ENCODE data around the gene UBE2Q1. TPM values are rescaled to one million over a fixed set of nuclear protein-coding genes. Genes with fewer than 3 reads are reported as not detected.
A peak's percentile ranks its signal among the peaks of the same experiment; 100 is the strongest.

The UBE2Q1 gene
- total and polyA plus RNA-seq, 9 donors: 14.3 to 119 (median 58.5) TPM

GRCh38 chr1:154501423-154502065, 56.9 kb downstream of the UBE2Q1 start:
- Histone ChIP-seq H3K36me3 (no peaks in the 10 kb centered on the region), H3K4me3 (peak overlapping the region; percentile 46), H3K9me3 (peaks cover 0 to 5% of the 10 kb centered on the region in 2 donors), H3K27me3 (no peaks in the 10 kb centered on the region), H3K4me1 (ENCODE audit: insufficient read depth) (peaks cover 5% of the 10 kb centered on the region), H3K27ac (peak overlapping the region in 1 of 2 donors; percentile 37)
- intact Hi-C loops (cut with DNase I): no loop called here
- peak; percentile 73 to 86 (median 77) for DNase-seq
- TF ChIP-seq CTCF (IDR thresholded peaks at IDR 0.05): no peak
- no peak for TF ChIP-seq EP300 (IDR thresholded peaks at IDR 0.05)
- TF ChIP-seq POLR2A (IDR thresholded peaks at IDR 0.05): no peak
- 2 to 5% (median 2%) methylated on average over 28 to 54 of the region's 54 CpGs for WGBS, 3 donors

- TF ChIP-seq POLR2A (IDR thresholded peaks at IDR 0.05) (no peak), CTCF (IDR thresholded peaks at IDR 0.05) (no peak), EP300 (IDR thresholded peaks at IDR 0.05) (no peak)
- no peaks in the 10 kb centered on the region for H3K9me3 ChIP-seq
- H3K4me1 ChIP-seq (ENCODE audit: insufficient read depth): peaks cover 5% of the 10 kb centered on the region
- intact Hi-C loops (cut with DNase I): no loop called here
- no peak overlapping the region for H3K4me3 ChIP-seq
- DNase-seq: no peak
- no peaks in the 10 kb centered on the region for H3K27me3 ChIP-seq
- WGBS, 3 donors: 67% methylated on average over 8 of the region's 8 CpGs
- no peaks in the 10 kb centered on the region for H3K36me3 ChIP-seq
- H3K27ac ChIP-seq: no peak overlapping the region
Measured at GRCh38 chr1:154500533-154500932, 57.9 kb downstream of the UBE2Q1 start.

- H3K4me1 ChIP-seq (ENCODE audit: insufficient read depth): peaks cover 5% of the 10 kb centered on the region
Measured at GRCh38 chr1:154499446-154499845, 59.0 kb downstream of the UBE2Q1 start.

More at GRCh38 chr1:154499446-154499845, 59.0 kb downstream of the UBE2Q1 start:
- no peaks in the 10 kb centered on the region for H3K27me3 ChIP-seq
- H3K27ac ChIP-seq: no peak overlapping the region
- H3K36me3 ChIP-seq: no peaks in the 10 kb centered on the region
- TF ChIP-seq EP300 (IDR thresholded peaks at IDR 0.05) (no peak), POLR2A (IDR thresholded peaks at IDR 0.05) (no peak), CTCF (IDR thresholded peaks at IDR 0.05) (no peak)
- no peaks in the 10 kb centered on the region for H3K9me3 ChIP-seq
- no peak for DNase-seq
- H3K4me3 ChIP-seq: no peak overlapping the region
- intact Hi-C loops (cut with DNase I): no loop called here
- 92 to 100% (median 93%) methylated on average over 1 of the region's 1 CpG for WGBS, 3 donors

Other genes starting within 250 kb of the UBE2Q1 start
- 1 to 10 TPM in 1 of 7 donors, under 1 TPM in 1, not detected in 5; 0.23 to 1.0 TPM for gene AQP10, start 237.6 kb downstream of the UBE2Q1 start, total RNA-seq
- under 1 TPM in 1 of 2 donors, not detected in 1; 0.13 TPM for gene AQP10, start 237.6 kb downstream of the UBE2Q1 start, polyA plus RNA-seq
- gene ATP8B2, start 233.1 kb downstream of the UBE2Q1 start, total RNA-seq: 100 to 1,000 TPM in 1 of 7 donors, 10 to 100 TPM in 6; 59.7 to 112 (median 83.7) TPM
- gene ATP8B2, start 233.1 kb downstream of the UBE2Q1 start, polyA plus RNA-seq: 10 to 100 TPM; 53.0 to 54.7 TPM
- 10 to 100 TPM in 6 of 7 donors, 1 to 10 TPM in 1; 7.5 to 37.0 (median 12.9) TPM for gene IL6R, start 153.3 kb downstream of the UBE2Q1 start, total RNA-seq
- gene IL6R, start 153.3 kb downstream of the UBE2Q1 start, polyA plus RNA-seq: 1 to 10 TPM; 6.5 to 9.1 TPM
- 1 to 10 TPM; 3.1 to 8.7 (median 5.8) TPM for gene TDRD10, start 56.4 kb downstream of the UBE2Q1 start, total RNA-seq
- gene TDRD10, start 56.4 kb downstream of the UBE2Q1 start, polyA plus RNA-seq: 1 to 10 TPM; 4.1 to 6.2 TPM
- 10 to 100 TPM in 2 of 7 donors, 1 to 10 TPM in 5; 4.3 to 20.5 (median 9.0) TPM for gene SHE, start 56.2 kb downstream of the UBE2Q1 start, total RNA-seq
- 10 to 100 TPM in 1 of 2 donors, 1 to 10 TPM in 1; 6.9 to 15.4 TPM for gene SHE, start 56.2 kb downstream of the UBE2Q1 start, polyA plus RNA-seq
- under 1 TPM in 4 of 7 donors, not detected in 3; 0.08 to 0.25 (median 0.23) TPM for gene CHRNB2, start 9.1 kb upstream of the UBE2Q1 start, total RNA-seq
- gene CHRNB2, start 9.1 kb upstream of the UBE2Q1 start, polyA plus RNA-seq: under 1 TPM; 0.04 to 0.08 TPM
- 100 to 1,000 TPM in 5 of 7 donors, 10 to 100 TPM in 2; 57.2 to 175 (median 134) TPM for gene ADAR, start 49.5 kb upstream of the UBE2Q1 start, total RNA-seq
- 100 to 1,000 TPM in 1 of 2 donors, 10 to 100 TPM in 1; 45.0 to 184 TPM for gene ADAR, start 49.5 kb upstream of the UBE2Q1 start, polyA plus RNA-seq